ENCODE measurements around the gene PABPN1L. TPM values are rescaled to one million over a fixed set of nuclear protein-coding genes. Genes with fewer than 3 reads are reported as not detected.

The PABPN1L gene, protein sequence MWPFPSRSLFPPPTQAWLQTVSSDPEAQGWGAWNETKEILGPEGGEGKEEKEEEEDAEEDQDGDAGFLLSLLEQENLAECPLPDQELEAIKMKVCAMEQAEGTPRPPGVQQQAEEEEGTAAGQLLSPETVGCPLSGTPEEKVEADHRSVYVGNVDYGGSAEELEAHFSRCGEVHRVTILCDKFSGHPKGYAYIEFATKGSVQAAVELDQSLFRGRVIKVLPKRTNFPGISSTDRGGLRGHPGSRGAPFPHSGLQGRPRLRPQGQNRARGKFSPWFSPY
- not detected in 2 replicates for total RNA-seq

DNA sequence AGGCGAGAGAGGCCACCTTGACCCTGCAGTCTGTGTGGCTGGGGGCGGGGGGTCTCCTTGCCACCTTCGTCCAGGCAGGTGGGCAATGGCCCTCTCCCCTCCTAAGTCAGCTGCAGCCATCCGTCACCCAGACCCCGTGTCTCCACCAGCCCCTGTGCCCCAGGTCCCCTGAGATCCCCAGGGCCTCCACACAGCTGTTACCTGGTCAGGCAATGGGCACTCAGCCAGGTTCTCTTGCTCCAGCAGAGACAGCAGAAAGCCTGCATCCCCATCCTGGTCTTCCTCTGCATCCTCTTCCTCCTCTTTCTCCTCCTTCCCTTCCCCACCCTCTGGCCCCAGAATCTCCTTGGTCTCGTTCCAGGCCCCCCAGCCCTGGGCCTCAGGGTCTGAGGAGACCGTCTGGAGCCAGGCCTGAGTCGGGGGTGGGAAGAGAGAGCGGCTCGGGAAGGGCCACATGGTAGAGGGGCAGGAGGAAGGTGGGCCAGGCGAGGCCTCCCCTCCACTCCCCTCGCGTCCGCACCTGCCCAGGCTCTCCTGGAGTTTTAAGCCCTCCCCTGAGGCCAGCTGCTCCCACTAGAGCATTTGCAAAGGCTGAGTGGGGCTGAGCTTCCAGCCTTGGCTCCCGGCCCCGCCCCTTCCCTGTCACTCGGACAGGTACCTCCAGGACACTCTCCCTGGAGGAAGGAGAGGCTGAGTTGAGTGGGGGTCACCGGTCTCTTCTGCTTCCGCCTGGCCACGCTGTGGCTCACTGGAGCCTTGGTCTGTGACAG lies at the start of gene PABPN1L:
Gene PABPN1L, minus strand, starts transcription at position 510 of the 770 bp plus-strand sequence. Its CDS starts 54 bp downstream, at position 456.

DNA sequence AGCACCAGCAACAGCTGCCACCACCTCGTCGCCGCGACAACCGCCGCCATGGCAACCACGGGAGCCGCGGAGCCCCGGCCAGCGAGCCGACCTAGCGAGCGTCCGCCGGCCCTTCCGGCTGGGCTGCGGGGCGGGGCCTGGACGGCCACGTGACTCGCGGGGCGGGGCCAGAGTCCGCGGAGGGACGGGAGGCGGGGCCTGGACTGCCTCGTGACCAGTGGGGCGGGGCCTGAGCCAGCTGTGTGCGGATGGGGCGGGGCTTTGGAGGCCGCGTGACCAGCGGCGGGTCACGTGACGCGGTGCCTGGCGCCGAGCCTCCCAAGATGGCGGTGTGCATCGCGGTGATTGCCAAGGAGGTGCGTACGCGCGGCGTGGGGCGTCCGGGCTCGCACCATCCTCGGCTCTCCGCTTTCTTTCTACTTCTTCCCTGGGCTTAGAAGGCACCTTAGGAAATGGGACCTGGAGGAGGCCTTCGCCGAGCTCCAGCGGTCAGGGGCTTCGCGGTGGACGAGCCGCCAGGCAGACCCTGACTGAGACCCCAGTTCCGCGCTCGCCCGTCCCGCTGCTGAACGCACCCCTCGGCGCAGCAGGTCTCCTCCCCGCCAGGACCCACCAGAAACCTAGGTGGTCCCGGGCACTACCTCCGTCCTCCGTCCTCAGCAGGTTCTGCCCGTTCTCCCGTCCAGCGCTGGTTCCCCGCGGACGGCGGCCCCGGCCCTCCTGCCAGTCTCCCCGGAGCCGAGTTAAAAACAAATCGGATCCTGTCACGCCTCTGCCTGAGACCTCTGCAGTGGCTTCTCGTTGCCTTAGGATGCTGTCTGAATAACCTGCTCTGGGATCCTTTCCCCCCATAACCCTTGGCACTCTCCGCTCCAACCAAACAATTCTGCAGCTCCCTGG lies 9.4 kb downstream of the PABPN1L start, which contains the start of the genes GALNS and TRAPPC2L:
Gene GALNS, minus strand, starts transcription at position 120 of the 900 bp plus-strand sequence. Its CDS starts 70 bp downstream, at position 50.
Gene TRAPPC2L, plus strand, starts transcription at position 300 of the 900 bp plus-strand sequence. Its CDS starts 24 bp downstream, at position 324.

Other genes starting within 250 kb of the PABPN1L start
- gene IL17C, start 228.1 kb downstream of the PABPN1L start, total RNA-seq, result not detected in 2 replicates
- gene CYBA, start 215.6 kb downstream of the PABPN1L start, total RNA-seq, result 123 and 249 TPM in 2 replicates
- gene MVD, start 203.6 kb downstream of the PABPN1L start, total RNA-seq, result 44.0 and 54.7 TPM in 2 replicates
- 0.16 TPM in 1 of 2 replicates, not detected in the other for gene SNAI3, start 180.2 kb downstream of the PABPN1L start, total RNA-seq
- gene RNF166, start 160.3 kb downstream of the PABPN1L start, total RNA-seq, result 10.5 and 11.9 TPM in 2 replicates
- gene CTU2, start 160.2 kb downstream of the PABPN1L start, total RNA-seq, result 11.3 and 11.9 TPM in 2 replicates
- gene PIEZO1, start 81.4 kb downstream of the PABPN1L start, total RNA-seq, result 280 and 993 TPM in 2 replicates
- gene CDT1, start 62.9 kb downstream of the PABPN1L start, total RNA-seq, result 8.5 and 10.4 TPM in 2 replicates
- 89.9 and 96.5 TPM in 2 replicates for gene APRT, start 54.7 kb downstream of the PABPN1L start, total RNA-seq
- gene GALNS, start 9.7 kb downstream of the PABPN1L start, total RNA-seq, result 11.5 and 33.2 TPM in 2 replicates
- gene TRAPPC2L, start 9.5 kb downstream of the PABPN1L start, total RNA-seq, result 42.2 and 70.4 TPM in 2 replicates
- gene CBFA2T3, start 110.5 kb upstream of the PABPN1L start, total RNA-seq, result under 0.01 and 0.06 TPM in 2 replicates
- gene ACSF3, start 227.2 kb upstream of the PABPN1L start, total RNA-seq, result 18.6 and 29.5 TPM in 2 replicates

Data from bladder microvascular endothelial cell (primary cell).